Suprapubic skin (tissue), 4 donors: Measurements from ENCODE around the gene EIF4E3.

Experiments
- CTCF ChIP-seq, 2 donors: fragments of 200-600 bp in 1 of 2; fragments of 450-650 bp in 1 of 2; sonication (generic) in 1 of 2; IDR thresholded peaks; one replicate each; pipeline ENCODE4 v1.5.1; 2016 to 2019; ENCODE audit warnings: antibody characterized with exemption in 2 of 2, mild to moderate bottlenecking in 1 of 2, moderate library complexity in 1 of 2
- EP300 ChIP-seq: sonication (generic); formaldehyde crosslinking; IDR thresholded peaks from one replicate; pipeline ENCODE4 v1.6.1; 2017; ENCODE audit warnings: antibody characterized with exemption
- POLR2A ChIP-seq, 2 donors: fragments of 450-650 bp; IDR thresholded peaks; one replicate each; pipeline ENCODE4 v1.6.1; 2017; ENCODE audit warnings: antibody characterized with exemption in 2 of 2, mild to moderate bottlenecking in 2 of 2, moderate library complexity in 2 of 2
- POLR2AphosphoS5 ChIP-seq, 3 donors: sonication (generic); formaldehyde crosslinking; IDR thresholded peaks; one replicate each; pipeline ENCODE4 v1.6.1; 2017; ENCODE audit warnings: antibody characterized with exemption in 3 of 3

- TF ChIP-seq POLR2AphosphoS5 (IDR thresholded peaks at IDR 0.05), result no peak
- TF ChIP-seq CTCF (IDR thresholded peaks at IDR 0.05), result no peak
- TF ChIP-seq POLR2A (IDR thresholded peaks at IDR 0.05), result no peak
- no peak for TF ChIP-seq EP300
Measured at GRCh38 chr3:71640331-71640983, 84.7 kb downstream of the EIF4E3 start.
